Activated naive CD4-positive, alpha-beta T cell treated with anti-CD3 and anti-CD28 coated beads, Interleukin-2, amount 50 U/mL, for 72 hours (primary cell): ENCODE results near the gene MAST4. TPM values are rescaled to one million over a fixed set of nuclear protein-coding genes. Genes with fewer than 3 reads are reported as not detected.

Source experiments
- ATAC-seq, 2 donors: fragments of 150-1000 bp; cut with Tn5 transposase; 2 replicates each; pipeline ENCODE4 v1.10.0; 2021; ENCODE audit warnings: mild to moderate bottlenecking in 2 of 2, moderate library complexity in 2 of 2
- DNase-seq, 2 donors: peaks; one replicate each; pipeline ENCODE4 v3.0.0; 2021 to 2022; ENCODE audit warnings: low spot score in 2 of 2
- H3K27ac Mint-ChIP-seq, 2 donors: one replicate each; pipeline ENCODE4 v1.8.0; 2022; ENCODE audit warnings: mild to moderate bottlenecking in 2 of 2, mixed read lengths in 2 of 2
- H3K36me3 Mint-ChIP-seq, 2 donors: one replicate each; pipeline ENCODE4 v1.8.0; 2022; ENCODE audit warnings: mixed read lengths in 2 of 2
- H3K9me3 Mint-ChIP-seq, 2 donors: one replicate each; pipeline ENCODE4 v1.8.0; 2022; ENCODE audit warnings: mixed read lengths in 2 of 2
- total RNA-seq, 2 donors: library from RNA; stranded (reverse); gene quantifications; one replicate each; pipeline ENCODE4 v1.2.3, GENCODE V29; 2022

The MAST4 gene
- total RNA-seq, 2 donors from 2014 or later = 29.5 to 41.7 TPM

- H3K9me3 Mint-ChIP-seq = no peaks in the 10 kb centered on the region
- peaks cover 0 to 29% of the 10 kb centered on the region in 2 donors for H3K36me3 Mint-ChIP-seq
- ATAC-seq = no peak
- DNase-seq = no peak
- H3K27ac Mint-ChIP-seq = no peak overlapping the region
These were observed 418.8 kb downstream of the MAST4 start for GRCh38 chr5:67014957-67015400.

DNA sequence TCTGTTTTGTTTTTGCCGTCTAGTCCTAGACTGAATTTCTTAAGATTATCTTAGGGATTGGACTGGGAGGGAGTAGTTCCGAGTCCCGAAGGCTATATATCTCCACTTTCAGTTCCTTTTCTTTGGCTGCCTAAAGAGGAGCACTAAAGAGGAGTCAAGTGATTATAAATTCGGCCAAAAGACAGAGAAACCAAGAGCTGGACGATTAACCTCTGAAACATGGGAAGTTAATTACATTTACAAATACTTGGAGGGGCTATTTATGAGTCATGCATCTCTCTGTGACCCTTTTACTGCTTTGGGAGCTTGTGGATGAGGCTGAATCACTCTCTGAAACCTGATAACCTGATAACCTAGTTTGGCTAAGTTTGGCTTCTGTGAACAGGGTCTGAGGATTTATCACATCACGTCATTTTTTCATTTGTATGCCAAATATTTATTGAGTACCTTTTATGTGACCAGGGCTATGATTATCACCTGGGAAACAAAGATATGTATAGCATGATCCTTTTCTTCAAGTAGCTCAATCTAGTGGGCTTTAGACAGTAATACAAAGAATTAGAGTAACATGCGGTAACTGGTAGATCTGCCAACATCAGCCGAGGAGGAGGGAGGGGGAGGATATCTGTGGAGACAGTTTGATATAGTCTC is 419.5 kb downstream of the MAST4 start:
- DNase-seq = no peak
- H3K27ac Mint-ChIP-seq = no peak overlapping the region
- ATAC-seq = no peak
- no peaks in the 10 kb centered on the region for H3K9me3 Mint-ChIP-seq
- peaks cover 0 to 29% of the 10 kb centered on the region in 2 donors for H3K36me3 Mint-ChIP-seq

DNA sequence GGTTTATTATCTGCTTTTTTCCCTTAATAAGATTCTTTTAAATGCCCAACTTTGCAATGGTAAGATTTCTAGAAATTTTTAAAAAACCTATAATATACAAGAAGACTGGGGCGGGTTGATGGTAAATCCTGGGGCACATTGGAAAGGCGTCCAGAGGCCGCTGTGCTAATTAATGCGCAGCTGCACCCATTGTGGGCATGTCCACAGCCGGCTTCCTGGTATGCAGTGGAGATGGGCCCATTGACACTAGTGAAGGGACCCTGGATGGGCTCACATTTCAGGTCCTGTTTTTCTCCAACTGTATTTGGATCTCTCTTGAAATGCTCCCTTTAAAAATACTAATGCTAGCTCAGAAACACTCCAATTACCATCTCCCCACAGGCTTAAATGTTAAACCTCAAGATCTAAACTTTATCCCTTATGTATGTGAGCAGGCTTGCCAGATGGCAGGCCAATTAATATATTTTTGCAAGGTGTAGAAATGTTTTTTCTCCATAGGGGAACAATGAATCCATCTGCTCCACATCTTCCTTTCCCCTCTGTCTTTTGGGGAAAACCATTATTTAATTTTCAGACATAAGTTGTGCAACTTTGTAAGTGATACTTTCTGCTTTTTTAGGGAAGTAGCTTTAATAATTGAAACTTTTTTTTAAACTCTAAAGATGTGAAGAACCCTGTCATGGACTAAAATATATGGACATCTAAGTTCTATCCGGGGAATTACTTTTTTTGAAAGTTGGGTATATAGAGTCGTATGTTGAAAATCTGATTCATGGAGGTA is 423.1 kb downstream of the MAST4 start:
- peaks cover 0 to 4% of the 10 kb centered on the region in 2 donors for H3K9me3 Mint-ChIP-seq
- ATAC-seq (no peak), DNase-seq (no peak)
- peak overlapping the region in 1 of 2 donors; percentile 14 for H3K27ac Mint-ChIP-seq
- H3K36me3 Mint-ChIP-seq = peaks cover 0 to 38% of the 10 kb centered on the region in 2 donors

DNA sequence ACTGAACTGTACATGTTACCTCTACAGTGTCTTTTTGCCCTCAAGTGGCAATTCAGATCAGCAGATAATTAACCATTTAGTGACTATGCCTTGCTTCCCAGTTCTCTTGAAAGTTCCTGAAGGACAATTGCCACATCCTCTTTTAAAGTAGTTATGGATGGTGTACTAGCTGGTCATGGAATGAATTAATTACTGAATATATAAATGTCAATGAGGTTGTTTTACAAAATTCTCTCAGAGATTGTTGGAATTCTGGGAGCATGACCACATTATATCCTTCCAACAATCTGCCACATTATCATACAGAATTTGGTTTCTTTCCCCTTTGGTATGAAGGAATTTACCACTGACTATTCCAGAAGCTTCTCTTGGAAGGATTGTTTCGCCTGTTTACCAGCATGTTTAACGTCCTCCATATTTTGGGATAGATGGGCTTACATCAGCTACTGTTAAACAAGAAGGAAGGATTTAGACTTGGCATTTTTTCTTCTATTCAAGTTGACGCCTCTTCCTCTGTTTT is 424.0 kb downstream of the MAST4 start:
- peaks cover 0 to 4% of the 10 kb centered on the region in 2 donors for H3K9me3 Mint-ChIP-seq
- DNase-seq = no peak
- H3K27ac Mint-ChIP-seq = no peak overlapping the region
- H3K36me3 Mint-ChIP-seq = peaks cover 0 to 38% of the 10 kb centered on the region in 2 donors
- ATAC-seq = no peak

DNA sequence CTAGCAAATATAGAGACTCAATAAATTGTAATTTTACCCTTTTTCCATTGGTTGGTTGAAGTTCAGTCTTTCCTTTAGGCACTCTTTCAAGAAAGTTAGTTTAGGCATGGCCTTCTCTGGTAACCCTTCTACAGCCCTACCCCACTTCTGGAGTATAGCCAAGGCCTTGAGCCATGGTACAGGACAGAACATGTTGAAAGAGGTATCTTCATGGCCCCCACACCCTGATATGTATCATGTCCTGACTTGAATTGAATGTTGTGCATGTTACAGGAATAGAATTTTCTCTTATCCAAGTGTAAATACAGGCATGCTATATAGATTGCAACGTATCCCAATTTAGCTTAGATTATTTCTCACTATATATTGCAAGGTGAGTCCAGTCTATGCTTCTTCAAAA is 424.8 kb downstream of the MAST4 start:
- DNase-seq (no peak), ATAC-seq (peak; percentile 2 to 34)
- Mint-ChIP-seq H3K9me3 (peaks cover 0 to 4% of the 10 kb centered on the region in 2 donors), H3K36me3 (peaks cover 0 to 38% of the 10 kb centered on the region in 2 donors), H3K27ac (no peak overlapping the region)

- DNase-seq (no peak), ATAC-seq (peak; percentile 100)
- H3K36me3 Mint-ChIP-seq = peaks cover 0 to 38% of the 10 kb centered on the region in 2 donors
- peaks cover 0 to 4% of the 10 kb centered on the region in 2 donors for H3K9me3 Mint-ChIP-seq
- H3K27ac Mint-ChIP-seq = no peak overlapping the region
These were observed 425.3 kb downstream of the MAST4 start for GRCh38 chr5:67021521-67021920.

GRCh38 chr5:67021962-67022361 is 425.8 kb downstream of the MAST4 start:
- H3K27ac Mint-ChIP-seq = no peak overlapping the region
- DNase-seq (no peak), ATAC-seq (peak in 1 of 2 donors; percentile 21)
- H3K36me3 Mint-ChIP-seq = peaks cover 0 to 38% of the 10 kb centered on the region in 2 donors
- peaks cover 0 to 4% of the 10 kb centered on the region in 2 donors for H3K9me3 Mint-ChIP-seq

DNA sequence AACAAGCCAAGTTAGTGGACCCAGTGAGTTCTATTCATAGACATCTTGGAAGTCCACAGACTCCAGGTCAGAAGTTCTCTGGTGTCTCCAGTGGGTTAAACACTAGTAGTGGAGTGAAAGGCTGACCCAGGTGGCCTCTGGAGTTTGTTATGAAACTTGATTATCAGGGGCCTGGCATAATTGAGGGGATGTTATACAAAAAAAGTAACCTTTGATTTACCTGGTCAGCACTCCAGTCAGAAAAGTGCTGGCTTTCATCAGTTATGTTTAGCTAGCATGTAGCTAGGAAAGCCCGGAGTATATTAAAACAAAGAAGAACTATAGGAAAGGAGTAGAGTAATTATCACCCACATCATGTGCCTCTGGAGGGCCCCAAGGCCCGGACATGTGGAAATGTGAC is 429.3 kb downstream of the MAST4 start:
- Mint-ChIP-seq H3K27ac (no peak overlapping the region), H3K9me3 (peaks cover 0 to 4% of the 10 kb centered on the region in 2 donors), H3K36me3 (peaks cover 0 to 31% of the 10 kb centered on the region in 2 donors)
- no peak for ATAC-seq
- DNase-seq = no peak

- no peak for DNase-seq
- Mint-ChIP-seq H3K27ac (no peak overlapping the region), H3K36me3 (peaks cover 0 to 31% of the 10 kb centered on the region in 2 donors), H3K9me3 (peaks cover 0 to 4% of the 10 kb centered on the region in 2 donors)
- no peak for ATAC-seq
These were observed 430.1 kb downstream of the MAST4 start for GRCh38 chr5:67026278-67026677.

DNA sequence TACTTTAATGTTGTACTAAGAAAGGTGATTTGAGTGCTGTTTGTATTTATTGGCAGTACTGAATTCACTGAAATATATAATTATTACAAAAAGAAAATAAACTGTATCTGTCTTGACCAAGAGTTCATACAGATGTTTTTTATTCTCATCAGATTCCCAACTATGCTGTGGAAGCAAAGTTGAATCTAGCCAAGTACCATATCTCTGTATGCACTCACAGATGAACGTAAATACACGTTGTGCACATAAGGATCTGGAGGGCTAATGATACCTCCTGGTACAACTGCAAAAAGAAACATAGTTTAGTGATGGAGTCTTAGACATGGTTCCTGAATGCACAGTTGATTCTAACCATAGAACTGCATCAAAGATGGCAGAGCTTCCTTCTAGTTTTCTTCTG is 431.0 kb downstream of the MAST4 start:
- DNase-seq (no peak), ATAC-seq (no peak)
- Mint-ChIP-seq H3K9me3 (peaks cover 0 to 4% of the 10 kb centered on the region in 2 donors), H3K27ac (no peak overlapping the region), H3K36me3 (peaks cover 0 to 29% of the 10 kb centered on the region in 2 donors)

GRCh38 chr5:67028371-67028770 is 432.2 kb downstream of the MAST4 start:
- peaks cover 0 to under 1% of the 10 kb centered on the region in 2 donors for H3K9me3 Mint-ChIP-seq
- H3K27ac Mint-ChIP-seq = peak overlapping the region in 1 of 2 donors; percentile 31
- peak; percentile 43 to 65 for ATAC-seq
- no peak for DNase-seq
- H3K36me3 Mint-ChIP-seq = peaks cover 0 to 17% of the 10 kb centered on the region in 2 donors

GRCh38 chr5:67028941-67029340 is 432.7 kb downstream of the MAST4 start:
- DNase-seq (no peak), ATAC-seq (no peak)
- Mint-ChIP-seq H3K9me3 (no peaks in the 10 kb centered on the region), H3K27ac (peak overlapping the region in 1 of 2 donors; percentile 31), H3K36me3 (peaks cover 0 to 16% of the 10 kb centered on the region in 2 donors)

GRCh38 chr5:67029481-67029880 is 433.3 kb downstream of the MAST4 start:
- DNase-seq = no peak
- Mint-ChIP-seq H3K9me3 (no peaks in the 10 kb centered on the region), H3K36me3 (peaks cover 0 to 16% of the 10 kb centered on the region in 2 donors), H3K27ac (peak overlapping the region in 1 of 2 donors; percentile 9)
- ATAC-seq = no peak

GRCh38 chr5:67030289-67031056 is 434.3 kb downstream of the MAST4 start:
- Mint-ChIP-seq H3K9me3 (no peaks in the 10 kb centered on the region), H3K36me3 (peaks cover 0 to 16% of the 10 kb centered on the region in 2 donors), H3K27ac (peak overlapping the region; percentile 83 to 92)
- ATAC-seq (peak; percentile 25), DNase-seq (no peak)

GRCh38 chr5:67031057-67031443 is 434.9 kb downstream of the MAST4 start:
- peaks cover 0 to 16% of the 10 kb centered on the region in 2 donors for H3K36me3 Mint-ChIP-seq
- H3K9me3 Mint-ChIP-seq = no peaks in the 10 kb centered on the region
- ATAC-seq (no peak), DNase-seq (no peak)
- peak overlapping the region; percentile 83 to 92 for H3K27ac Mint-ChIP-seq

DNA sequence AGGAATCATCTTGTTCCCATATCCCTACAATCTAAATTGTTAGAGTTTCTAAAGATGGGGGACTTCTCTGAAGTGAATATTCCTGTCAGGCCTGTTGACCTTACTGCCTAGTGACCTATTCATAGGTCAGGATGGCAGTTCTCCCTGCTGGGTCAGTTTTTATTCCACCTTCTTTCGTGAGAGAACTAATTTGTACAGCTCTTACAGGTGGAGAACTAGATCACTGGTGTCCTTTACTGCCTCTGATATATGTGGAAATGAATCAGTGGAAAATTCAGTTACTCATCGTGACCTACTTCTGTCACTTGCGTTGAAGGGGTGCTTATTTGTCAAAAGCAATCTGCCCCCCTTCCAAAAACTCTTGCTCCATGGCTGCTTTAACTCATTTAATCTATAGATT is 435.5 kb downstream of the MAST4 start:
- peak overlapping the region; percentile 83 to 92 for H3K27ac Mint-ChIP-seq
- DNase-seq (no peak), ATAC-seq (peak; percentile 85 to 95)
- peaks cover 0 to 16% of the 10 kb centered on the region in 2 donors for H3K36me3 Mint-ChIP-seq
- H3K9me3 Mint-ChIP-seq = no peaks in the 10 kb centered on the region
